Measurements from ENCODE around the gene GTPBP1.

The GTPBP1 gene

DNA sequence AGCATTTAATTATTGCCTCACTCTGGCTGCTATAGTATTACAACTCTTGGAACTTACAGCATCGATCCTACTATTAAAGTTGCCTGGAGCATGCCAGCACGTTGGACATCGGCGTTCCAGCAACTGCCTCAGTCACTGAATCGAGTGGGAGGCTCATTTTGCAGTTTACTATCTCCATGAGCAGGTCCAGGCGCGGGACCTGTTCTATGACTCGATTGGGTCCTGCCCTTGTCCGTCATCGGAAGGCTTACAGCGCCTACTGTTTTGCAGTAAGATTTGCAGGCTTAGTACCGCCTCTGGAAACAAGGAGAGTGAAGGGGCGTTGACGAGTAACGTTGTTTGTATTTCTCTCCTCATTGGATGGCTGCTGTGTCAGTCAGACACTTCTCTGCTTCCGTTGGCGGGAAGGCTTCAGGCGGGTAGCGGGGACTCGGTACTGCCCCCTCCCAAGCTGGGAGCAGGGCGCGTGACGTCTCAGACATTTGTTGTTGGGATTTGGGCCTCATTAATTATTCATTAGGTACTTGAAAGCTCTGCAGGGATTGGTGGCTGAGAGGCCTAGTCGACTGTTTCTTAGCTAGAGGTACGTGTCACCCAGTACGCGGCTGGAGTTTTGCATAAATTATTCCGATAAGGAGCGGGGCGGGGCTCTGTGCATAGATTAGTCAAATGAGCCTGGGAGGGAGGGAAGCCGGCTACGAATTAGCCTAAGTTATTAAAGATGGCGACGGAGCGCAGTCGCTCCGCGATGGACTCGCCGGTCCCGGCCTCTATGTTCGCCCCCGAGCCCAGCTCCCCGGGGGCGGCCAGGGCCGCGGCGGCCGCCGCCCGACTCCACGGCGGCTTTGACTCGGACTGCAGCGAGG is at the start of gene GTPBP1:
Gene GTPBP1, plus strand, starts transcription at position 710 of the 866 bp plus-strand sequence. Its CDS starts 12 bp downstream, at position 722.
- no peak for TF ChIP-seq EZH2phosphoT487 (IDR thresholded peaks at IDR 0.05; ENCODE audit: borderline replicate concordance, low read length)
- TF ChIP-seq, protein P1, sequence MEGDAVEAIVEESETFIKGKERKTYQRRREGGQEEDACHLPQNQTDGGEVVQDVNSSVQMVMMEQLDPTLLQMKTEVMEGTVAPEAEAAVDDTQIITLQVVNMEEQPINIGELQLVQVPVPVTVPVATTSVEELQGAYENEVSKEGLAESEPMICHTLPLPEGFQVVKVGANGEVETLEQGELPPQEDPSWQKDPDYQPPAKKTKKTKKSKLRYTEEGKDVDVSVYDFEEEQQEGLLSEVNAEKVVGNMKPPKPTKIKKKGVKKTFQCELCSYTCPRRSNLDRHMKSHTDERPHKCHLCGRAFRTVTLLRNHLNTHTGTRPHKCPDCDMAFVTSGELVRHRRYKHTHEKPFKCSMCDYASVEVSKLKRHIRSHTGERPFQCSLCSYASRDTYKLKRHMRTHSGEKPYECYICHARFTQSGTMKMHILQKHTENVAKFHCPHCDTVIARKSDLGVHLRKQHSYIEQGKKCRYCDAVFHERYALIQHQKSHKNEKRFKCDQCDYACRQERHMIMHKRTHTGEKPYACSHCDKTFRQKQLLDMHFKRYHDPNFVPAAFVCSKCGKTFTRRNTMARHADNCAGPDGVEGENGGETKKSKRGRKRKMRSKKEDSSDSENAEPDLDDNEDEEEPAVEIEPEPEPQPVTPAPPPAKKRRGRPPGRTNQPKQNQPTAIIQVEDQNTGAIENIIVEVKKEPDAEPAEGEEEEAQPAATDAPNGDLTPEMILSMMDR (IDR thresholded peaks at IDR 0.05; ENCODE audit: low read depth, low read length, poor library complexity, severe bottlenecking), result no peak
- Histone ChIP-seq H3K27ac (ENCODE audit: low read depth, low read length) (peak within 1 kb of the TSS; percentile 58), H3K79me2 (ENCODE audit: control insufficient read depth, low read length) (peaks cover 59% of the 10 kb centered on the region), H4K20me1 (ENCODE audit: control insufficient read depth, insufficient read depth, low read depth, low read length) (peaks cover 35% of the 10 kb centered on the region), H3K36me3 (ENCODE audit: control insufficient read depth, low read length) (peaks cover 33% of the 10 kb centered on the region), H3K9me3 (ENCODE audit: control insufficient read depth, insufficient read depth, low read length) (no peaks in the 10 kb centered on the region), H3K4me2 (ENCODE audit: low read length) (peak within 1 kb of the TSS; percentile 100), H3K4me3 (ENCODE audit: low read length) (peak within 1 kb of the TSS; percentile 76), H3K9me2 (replicated peaks; ENCODE audit: control insufficient read depth, low read length) (no peaks in the 10 kb centered on the region), H3K4me1 (ENCODE audit: control insufficient read depth, low read length) (peaks cover 60% of the 10 kb centered on the region), H3F3A (ENCODE audit: control insufficient read depth, insufficient read depth) (peaks cover 5% of the 10 kb centered on the region; the same call in 1 of the 2 replicates), H3K27me3 (ENCODE audit: control insufficient read depth, low read length) (no peaks in the 10 kb centered on the region)

DNA sequence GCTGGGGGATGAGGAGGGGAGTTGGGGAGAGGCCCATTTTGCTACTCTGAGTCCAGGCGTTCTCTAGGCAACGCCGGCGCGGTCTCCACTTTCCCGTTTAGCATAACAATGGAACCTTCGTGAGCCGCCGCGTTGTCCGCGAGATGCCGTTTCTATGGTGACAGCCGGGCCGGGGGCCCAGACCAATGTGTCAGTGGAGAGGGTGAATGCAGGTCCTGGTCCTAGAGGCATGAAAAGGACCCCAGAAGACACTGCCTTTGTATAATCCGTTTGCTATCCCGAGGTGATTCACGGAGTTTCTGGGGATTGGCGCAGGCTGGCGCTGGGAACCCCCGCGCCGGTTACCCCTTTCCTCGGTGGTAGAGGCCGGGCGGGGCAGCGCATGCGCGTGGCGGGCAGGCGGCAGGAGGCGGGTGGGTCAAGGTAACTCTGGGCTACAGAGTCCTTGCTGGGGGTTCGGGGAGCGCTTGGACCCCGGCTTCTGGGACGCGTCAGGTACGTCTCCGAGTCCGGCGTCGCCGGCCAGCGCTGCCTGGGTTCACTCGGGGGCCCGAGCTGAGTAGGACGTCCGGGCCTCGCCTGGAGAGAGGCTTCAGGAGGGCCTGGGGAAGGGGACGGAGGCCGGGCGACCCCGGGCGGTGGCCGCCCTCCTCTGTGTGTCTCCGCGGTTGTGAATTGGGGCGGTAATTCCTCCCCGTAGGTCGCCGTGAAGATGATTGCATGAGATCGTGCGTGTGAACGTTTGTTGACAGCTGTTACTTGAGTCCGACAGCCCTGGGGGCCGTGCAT is 49.3 kb upstream of the GTPBP1 start, which contains the start of the genes CBY1 and FAM227A:
Gene CBY1, plus strand, starts transcription at position 383 of the 789 bp plus-strand sequence. CDS start 11,417 bp downstream, outside the sequence.
Gene FAM227A, minus strand, starts transcription at position 137 of the 789 bp plus-strand sequence. CDS start 6,224 bp downstream, outside the sequence.
- Histone ChIP-seq H3F3A (ENCODE audit: control insufficient read depth, insufficient read depth) (no peaks in the 10 kb centered on the region), H3K36me3 (ENCODE audit: control insufficient read depth, low read length) (no peaks in the 10 kb centered on the region), H4K20me1 (ENCODE audit: control insufficient read depth, insufficient read depth, low read depth, low read length) (no peaks in the 10 kb centered on the region), H3K4me1 (ENCODE audit: control insufficient read depth, low read length) (peaks cover 13% of the 10 kb centered on the region), H3K4me2 (ENCODE audit: low read length) (peak within 1 kb of the TSS; percentile 91), H3K9me2 (replicated peaks; ENCODE audit: control insufficient read depth, low read length) (no peaks in the 10 kb centered on the region), H3K9me3 (ENCODE audit: control insufficient read depth, insufficient read depth, low read length) (no peaks in the 10 kb centered on the region), H3K27me3 (ENCODE audit: control insufficient read depth, low read length) (no peaks in the 10 kb centered on the region), H3K79me2 (ENCODE audit: control insufficient read depth, low read length) (peaks cover 10% of the 10 kb centered on the region), H3K27ac (ENCODE audit: low read depth, low read length) (peak within 1 kb of the TSS; percentile 55), H3K4me3 (ENCODE audit: low read length) (peak within 1 kb of the TSS; percentile 86)
- TF ChIP-seq EZH2phosphoT487 (IDR thresholded peaks at IDR 0.05; ENCODE audit: borderline replicate concordance, low read length), result no peak
- TF ChIP-seq, protein P1 (IDR thresholded peaks at IDR 0.05; ENCODE audit: low read depth, low read length, poor library complexity, severe bottlenecking), result no peak

DNA sequence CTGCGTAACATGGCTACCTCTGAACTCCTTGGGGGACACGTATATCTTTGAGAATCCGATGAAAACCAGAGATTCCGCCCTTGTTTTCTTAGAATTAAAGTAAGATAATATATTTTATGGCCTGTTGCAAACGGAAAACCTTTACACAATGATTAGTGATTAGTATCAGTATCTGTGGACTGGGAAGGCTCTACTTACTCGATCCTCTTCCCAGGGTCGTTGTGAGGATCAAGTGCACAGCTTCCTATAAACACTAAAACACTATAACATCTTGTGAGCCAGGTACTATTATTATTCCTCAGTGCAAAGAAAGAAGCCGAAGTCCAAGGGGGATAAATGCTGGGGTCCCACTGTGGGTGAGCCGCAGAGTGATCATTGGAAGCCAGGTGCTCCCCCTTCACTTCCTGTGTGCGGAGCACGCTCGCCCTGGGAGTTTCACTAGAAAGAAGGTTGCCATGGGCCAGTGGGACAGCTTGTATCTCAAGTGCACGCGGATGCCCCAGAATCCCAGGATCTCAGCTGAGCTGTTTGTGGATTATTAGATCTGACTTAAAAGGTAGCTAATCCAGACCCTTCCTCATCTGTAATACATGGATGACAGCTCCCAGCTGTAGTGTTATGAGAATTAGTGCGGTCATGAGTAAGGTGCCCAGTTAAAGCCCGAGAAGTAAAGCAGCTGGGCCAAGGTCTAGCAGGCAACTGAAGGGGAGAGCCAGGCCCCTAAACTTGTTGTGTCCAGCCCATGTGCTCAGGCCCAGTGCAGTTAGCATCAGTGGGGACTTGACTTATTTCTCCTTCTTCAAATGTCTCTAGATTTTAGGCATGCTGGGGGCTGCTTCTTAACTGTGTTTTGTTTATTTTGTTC is 48.5 kb upstream of the GTPBP1 start:
- H3K4me2 ChIP-seq (ENCODE audit: low read length), result peak overlapping the region; percentile 91
- H3K79me2 ChIP-seq (ENCODE audit: control insufficient read depth, low read length), result peaks cover 10% of the 10 kb centered on the region
- no peaks in the 10 kb centered on the region for H3F3A ChIP-seq (ENCODE audit: control insufficient read depth, insufficient read depth)
- H3K4me3 ChIP-seq (ENCODE audit: low read length), result peak overlapping the region; percentile 86
- H3K4me1 ChIP-seq (ENCODE audit: control insufficient read depth, low read length), result peaks cover 13% of the 10 kb centered on the region
- H3K9me3 ChIP-seq (ENCODE audit: control insufficient read depth, insufficient read depth, low read length), result no peaks in the 10 kb centered on the region
- TF ChIP-seq EZH2phosphoT487 (IDR thresholded peaks at IDR 0.05; ENCODE audit: borderline replicate concordance, low read length), result no peak
- TF ChIP-seq, protein P1 (IDR thresholded peaks at IDR 0.05; ENCODE audit: low read depth, low read length, poor library complexity, severe bottlenecking), result no peak
- H3K27me3 ChIP-seq (ENCODE audit: control insufficient read depth, low read length), result no peaks in the 10 kb centered on the region
- H3K36me3 ChIP-seq (ENCODE audit: control insufficient read depth, low read length), result no peaks in the 10 kb centered on the region
- H4K20me1 ChIP-seq (ENCODE audit: control insufficient read depth, insufficient read depth, low read depth, low read length), result no peaks in the 10 kb centered on the region
- H3K27ac ChIP-seq (ENCODE audit: low read depth, low read length), result peak overlapping the region; percentile 55
- no peaks in the 10 kb centered on the region for H3K9me2 ChIP-seq (replicated peaks; ENCODE audit: control insufficient read depth, low read length)
